NCI-H2196 (cell line): ENCODE results near the gene MTUS2.
"Not testable (repeated sequence)": the region's sequence is repeated elsewhere in the genome, so short reads cannot be mapped to it uniquely, and the experiment has no call there.

Experiments
- DNase-seq: peaks from one replicate; lab custom pipeline; 2025; ENCODE audit not compliant: unreplicated experiment; lab: John Stamatoyannopoulos, UW

The MTUS2 gene

DNA sequence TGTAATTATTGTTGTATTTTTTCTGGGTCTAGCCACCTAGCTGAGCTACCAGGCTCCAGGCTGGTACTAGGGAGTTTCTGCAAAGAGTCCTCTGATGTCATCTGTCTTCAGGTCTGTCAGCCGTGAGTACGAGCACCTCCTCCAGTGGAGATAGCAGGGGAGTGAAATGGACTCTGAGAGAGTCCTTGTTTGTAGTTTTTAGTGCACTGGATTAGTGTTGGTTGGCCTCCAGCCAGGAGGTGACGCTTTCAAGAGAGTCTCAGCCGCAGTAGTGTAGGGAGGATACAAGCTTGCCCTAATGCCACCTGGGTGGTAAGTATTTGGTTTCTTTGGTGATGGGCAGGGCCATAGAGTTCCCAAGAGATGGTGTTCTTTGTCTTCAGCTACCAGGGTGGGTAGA, 390.5 kb downstream of the MTUS2 start:
- no peak for DNase-seq

GRCh38 chr13:29211162-29211561, 391.0 kb downstream of the MTUS2 start:
- DNase-seq: not testable (repeated sequence)

- no peak for DNase-seq
These were observed 402.3 kb downstream of the MTUS2 start for GRCh38 chr13:29222458-29222857.

DNA sequence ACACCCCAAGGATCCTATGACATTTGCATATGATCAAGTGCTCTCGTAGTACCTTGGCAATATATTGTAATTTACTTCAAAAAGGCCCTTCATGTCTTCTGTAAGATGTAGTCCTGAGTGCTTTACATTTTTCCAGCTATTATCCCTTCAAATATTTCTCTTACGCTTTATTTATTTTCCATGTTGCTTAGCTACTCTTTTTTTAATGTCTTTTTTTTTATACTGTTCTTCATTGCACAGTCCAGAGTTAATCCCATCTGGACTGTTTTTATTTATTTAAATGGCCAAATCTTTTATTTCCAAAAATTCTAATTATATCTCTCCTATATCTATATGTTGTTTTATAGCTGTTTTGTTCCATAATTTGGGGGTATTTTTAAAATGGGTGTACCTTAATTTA, 404.1 kb downstream of the MTUS2 start:
- no peak for DNase-seq

DNA sequence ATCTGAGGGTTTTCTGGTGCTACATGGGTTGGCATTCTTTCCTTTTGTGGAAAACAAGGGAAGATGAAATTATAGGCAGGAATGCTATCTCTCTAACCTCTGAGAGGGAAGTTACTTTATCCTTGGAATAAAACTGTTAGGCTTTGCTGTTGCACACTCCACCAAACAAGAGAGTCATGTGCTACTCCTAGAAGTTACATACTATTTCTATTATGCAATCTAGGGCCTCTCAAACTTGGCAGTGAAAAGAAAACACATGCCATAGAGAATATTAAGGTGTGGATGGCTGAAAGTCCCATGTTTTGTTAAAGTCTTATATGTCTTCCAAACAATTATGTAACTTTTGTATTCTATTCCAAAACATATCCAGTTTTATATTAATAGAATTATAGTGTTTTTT, 407.4 kb downstream of the MTUS2 start:
- DNase-seq: no peak

DNA sequence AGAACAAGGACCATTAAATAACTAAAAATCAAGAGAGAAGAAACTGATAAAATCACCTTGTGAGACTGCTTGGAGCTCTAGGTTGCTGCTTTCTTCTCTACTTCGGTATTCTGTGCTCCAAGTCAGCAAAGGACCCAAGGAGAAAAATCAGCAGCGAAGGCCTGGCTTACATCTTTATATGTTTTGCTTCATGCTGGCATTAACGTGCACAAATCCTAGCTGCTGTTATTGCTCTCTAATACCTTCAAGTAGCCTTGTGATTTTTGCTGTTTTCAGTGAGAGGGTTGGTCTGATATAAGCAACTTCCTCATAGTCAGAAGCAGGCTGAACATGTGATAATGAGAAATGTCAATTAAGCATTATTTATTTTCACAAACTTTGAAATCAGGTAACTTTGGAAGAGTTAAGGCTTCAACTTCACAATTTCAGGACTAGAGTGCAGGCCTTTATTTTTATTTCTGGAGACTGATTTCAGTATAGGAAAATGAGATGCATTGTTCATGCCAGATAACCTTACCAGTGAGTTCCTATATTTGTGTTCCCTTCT, 410.2 kb downstream of the MTUS2 start:
- DNase-seq: no peak

DNA sequence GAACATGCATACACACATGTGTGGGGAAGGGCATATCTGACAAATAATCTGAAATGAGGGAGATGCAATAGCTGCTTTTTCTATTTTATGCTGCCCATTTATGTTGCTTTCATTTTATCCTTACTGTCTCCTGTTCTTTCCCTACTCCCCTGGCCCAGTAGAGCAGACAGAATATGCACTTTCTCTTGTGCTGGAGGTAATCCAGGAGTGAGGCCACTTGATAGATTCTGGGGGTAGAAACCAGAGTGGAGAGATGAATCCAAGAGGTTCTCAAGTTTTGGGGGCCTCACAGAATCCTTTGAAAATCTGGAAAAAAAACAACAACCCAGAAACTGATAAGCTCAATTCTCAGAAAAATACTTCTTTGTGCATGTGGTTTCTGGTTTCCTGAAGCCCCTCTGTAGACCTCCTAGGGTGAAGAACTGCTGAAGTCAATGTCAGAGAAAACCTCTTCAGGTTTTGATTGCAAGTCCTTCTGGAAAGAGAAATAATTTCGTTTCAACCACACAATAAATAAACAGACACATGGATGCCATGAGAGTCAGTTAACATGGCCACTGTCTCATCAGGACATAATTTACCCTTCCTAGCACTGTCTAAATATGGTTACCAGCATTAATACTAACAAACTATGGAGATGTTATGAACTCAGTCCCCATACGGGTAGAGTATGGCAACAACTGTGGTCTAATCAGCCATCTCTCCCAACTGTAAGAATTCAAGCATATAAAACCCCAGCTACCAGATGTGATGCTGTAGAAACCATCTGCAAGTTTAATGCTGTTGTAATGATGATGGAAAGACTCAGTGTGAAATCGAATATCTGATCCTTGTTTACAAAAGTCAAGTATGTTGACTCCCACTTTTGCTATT, 419.8 kb downstream of the MTUS2 start:
- DNase-seq: no peak

- DNase-seq: no peak
These were observed 434.7 kb downstream of the MTUS2 start for GRCh38 chr13:29254626-29255370.

DNA sequence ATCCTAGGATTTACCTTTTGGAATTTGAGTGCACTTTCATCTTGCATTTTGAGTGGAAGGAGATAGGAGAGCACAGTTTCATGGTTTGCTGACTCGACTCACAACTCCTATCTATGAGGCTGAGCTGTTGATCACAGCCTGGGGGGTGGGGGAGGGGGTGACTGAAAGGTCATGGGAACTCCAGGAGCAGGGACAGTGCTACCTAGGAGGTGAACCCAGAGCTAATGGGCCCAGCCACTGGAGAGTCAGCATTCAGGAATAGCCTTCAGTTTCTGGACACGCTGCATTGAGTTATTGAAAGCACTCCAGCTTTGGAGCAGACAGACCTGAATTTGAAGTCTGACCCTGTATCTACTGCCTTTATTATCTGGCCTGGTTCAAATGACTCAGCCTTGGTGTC, 435.4 kb downstream of the MTUS2 start:
- DNase-seq: no peak

GRCh38 chr13:29260684-29261083, 440.5 kb downstream of the MTUS2 start:
- DNase-seq: no peak

- no peak for DNase-seq
These were observed 446.1 kb downstream of the MTUS2 start for GRCh38 chr13:29266261-29266660.

DNA sequence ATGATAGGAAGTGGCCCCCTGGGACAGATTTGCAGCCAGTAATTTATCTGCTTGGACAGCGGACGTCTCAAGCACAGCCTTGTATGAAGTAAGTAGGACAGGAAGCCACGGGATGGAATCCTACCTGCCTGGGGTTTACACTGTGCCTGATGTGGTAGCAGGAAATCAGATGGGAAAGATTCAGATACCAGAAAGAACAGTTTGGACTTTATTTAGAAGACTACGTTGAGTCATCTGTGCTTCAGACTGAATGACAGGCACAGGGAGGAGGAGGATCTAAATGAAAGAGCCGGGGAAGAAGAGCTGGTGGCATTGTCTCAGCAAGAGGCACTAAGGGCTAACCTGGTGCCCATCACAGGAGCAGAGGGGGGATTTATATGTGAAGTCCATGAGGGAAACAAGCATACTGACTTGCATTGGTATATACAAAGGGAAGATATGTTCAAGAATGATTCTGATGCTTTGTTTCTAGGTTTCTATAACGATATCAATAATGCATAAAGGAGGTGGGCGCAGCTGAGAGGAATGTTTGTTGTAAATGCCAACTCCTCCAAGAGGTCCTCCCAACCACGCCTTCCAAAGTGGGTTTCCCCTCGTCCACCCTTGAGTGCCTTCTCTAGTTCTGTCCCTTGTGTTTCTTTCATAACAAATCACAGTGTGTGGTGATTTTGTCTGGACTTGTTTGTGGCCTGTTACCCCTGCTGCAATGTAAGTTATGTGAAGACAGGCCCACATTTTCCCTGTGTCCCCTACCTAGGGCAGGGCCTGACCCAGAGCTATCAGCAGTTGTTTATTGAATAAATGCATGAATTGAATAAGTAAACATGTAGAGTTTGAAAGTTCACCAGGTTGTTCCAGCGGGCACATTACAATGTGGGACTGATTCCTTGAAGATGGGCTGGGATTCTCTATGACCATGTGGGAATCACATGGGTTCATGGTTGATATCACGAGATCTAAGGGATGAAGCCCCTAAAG, 446.9 kb downstream of the MTUS2 start:
- no peak for DNase-seq

- no peak for DNase-seq
These were observed 450.3 kb downstream of the MTUS2 start for GRCh38 chr13:29270271-29270985.

GRCh38 chr13:29271606-29272005, 451.5 kb downstream of the MTUS2 start:
- DNase-seq: no peak

DNA sequence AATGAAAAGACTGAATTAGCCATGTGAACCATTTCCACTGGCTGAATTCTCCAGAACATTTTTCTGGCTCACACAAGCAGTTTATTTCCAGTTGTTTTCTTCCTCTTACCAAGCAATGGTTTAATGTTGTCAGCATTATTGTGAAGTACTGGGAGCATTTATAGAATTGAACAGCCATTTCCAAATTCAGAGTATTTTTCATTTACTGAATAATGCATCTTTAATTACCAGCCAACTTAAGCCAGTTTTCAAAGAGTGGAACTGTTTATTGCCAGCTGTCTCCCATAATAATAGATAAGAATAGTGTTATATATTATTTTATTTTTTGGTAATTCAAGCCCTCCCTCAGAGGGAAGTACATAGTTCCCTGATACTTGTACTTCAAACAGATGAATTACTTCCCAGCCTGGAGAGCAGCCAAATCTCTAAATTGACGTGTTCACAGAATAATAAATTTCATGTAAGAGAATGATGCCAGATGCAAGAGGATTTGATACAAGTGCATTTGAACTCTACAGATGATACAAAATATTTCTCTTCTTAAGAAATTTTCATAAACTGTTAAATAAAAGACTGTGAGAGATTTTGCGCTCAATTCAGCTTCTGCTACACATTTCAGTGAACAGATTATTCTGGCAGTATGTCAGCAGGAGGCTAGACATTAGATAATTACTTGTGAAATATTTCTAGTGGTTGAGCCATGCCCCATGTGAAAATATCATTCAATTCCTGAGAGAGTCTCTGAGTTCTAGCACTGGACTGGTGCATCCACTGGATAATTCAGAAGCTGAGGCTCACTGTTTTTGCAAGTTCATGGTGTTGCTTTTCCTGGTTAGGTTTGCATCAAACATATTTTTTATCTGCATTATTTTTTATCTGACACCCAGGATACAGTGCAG, 459.5 kb downstream of the MTUS2 start:
- no peak for DNase-seq

DNA sequence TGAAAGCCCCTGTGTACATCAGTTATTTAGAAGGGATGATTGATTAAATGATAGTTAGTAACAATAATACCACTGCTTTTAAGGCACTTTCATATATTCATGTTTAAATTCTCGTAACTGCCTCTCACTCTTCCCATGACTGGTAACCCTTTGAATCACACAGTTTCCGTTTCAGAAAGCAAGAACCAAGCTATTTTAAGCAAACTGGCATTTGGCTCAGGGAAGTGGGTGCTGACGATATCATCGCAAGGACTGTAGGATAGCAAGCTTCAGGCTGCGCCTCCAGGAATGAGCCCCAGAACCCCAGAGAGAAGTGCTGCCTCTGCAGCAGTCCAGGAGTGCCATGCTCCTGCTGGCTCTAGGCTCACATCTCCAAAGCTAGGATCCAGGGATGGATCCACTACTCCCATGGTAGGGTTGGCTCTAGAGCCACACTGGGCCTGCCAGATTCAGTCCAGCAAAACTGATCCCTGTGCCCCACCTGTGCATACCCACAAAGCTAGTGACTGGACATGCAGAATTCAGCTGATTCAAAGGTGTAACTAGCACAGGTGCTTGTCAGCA, 461.9 kb downstream of the MTUS2 start:
- DNase-seq: no peak

- no peak for DNase-seq
These were observed 464.6 kb downstream of the MTUS2 start for GRCh38 chr13:29284726-29285125.

GRCh38 chr13:29287237-29287636, 467.1 kb downstream of the MTUS2 start:
- no peak for DNase-seq

GRCh38 chr13:29292045-29292444, 471.9 kb downstream of the MTUS2 start:
- no peak for DNase-seq
